ENCODE measurements around the gene CRAMP1.

- TF ChIP-seq CTCF (IDR thresholded peaks at IDR 0.05), result no peak
- TF ChIP-seq POLR2A (IDR thresholded peaks at IDR 0.05), result no peak
Measured at GRCh38 chr16:1724491-1724890, 112.3 kb downstream of the CRAMP1 start.

All from prostate gland (tissue), 2 donors.